ENCODE measurements around the gene SEMA3E.

DNA sequence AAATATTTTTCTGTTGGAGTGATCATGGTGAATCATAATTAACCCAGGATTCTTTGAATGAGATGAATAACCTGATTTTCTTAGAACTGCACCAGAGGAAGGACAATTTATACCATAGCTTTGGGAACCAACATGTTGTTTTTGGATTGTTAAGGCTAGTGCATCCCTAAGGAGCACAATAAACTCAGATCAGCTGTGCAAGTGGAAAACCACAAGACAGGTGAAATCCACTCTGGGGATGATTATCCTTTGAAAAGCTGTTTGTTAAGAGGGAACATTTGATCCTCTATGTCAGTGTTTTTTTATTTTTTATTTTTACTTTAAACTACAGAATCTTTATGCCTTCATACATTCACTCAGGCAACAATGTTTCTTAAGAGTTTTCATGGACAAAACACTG lies 254.2 kb downstream of the SEMA3E start:
- TF ChIP-seq, protein P1, sequence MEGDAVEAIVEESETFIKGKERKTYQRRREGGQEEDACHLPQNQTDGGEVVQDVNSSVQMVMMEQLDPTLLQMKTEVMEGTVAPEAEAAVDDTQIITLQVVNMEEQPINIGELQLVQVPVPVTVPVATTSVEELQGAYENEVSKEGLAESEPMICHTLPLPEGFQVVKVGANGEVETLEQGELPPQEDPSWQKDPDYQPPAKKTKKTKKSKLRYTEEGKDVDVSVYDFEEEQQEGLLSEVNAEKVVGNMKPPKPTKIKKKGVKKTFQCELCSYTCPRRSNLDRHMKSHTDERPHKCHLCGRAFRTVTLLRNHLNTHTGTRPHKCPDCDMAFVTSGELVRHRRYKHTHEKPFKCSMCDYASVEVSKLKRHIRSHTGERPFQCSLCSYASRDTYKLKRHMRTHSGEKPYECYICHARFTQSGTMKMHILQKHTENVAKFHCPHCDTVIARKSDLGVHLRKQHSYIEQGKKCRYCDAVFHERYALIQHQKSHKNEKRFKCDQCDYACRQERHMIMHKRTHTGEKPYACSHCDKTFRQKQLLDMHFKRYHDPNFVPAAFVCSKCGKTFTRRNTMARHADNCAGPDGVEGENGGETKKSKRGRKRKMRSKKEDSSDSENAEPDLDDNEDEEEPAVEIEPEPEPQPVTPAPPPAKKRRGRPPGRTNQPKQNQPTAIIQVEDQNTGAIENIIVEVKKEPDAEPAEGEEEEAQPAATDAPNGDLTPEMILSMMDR (conservative IDR thresholded peaks at IDR 0.05; ENCODE audit: low read length): no peak
- no peak for TF ChIP-seq EZH2phosphoT487 (IDR thresholded peaks at IDR 0.05; ENCODE audit: borderline replicate concordance)
